ENCODE results near the gene LMTK2.

DNA sequence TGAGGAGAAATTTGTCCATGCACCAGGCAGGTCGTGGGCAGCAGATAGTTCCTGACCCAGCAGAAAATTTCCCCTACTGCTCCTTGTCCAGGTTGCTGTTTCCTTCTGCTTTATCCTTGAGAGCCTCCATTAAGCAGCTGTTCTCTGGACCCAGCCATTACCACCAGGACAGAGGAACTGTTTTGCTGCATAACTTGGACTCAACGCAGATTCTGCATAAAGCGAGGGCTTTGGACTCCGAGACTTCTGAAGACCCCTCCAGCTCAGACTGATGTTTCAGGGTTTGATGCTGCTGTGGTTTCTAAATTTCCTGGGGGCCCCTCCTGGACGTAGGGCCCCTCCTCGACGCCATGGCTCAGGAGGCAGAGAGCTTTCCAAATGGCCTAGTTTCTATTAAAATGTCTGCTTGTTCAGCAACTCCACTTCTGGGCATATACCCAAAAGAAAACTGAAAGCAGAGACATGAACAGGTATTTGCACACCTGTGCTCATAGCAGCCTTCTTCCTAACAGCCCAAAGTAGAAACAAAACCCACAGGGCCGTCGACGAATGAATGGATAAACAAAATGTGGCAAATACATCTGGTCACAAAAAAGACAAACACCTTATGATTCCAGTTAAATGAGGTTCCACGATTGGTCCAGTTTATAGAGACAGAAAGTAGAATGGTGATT, 28.3 kb upstream of the LMTK2 start:
- TF ChIP-seq, protein P1, sequence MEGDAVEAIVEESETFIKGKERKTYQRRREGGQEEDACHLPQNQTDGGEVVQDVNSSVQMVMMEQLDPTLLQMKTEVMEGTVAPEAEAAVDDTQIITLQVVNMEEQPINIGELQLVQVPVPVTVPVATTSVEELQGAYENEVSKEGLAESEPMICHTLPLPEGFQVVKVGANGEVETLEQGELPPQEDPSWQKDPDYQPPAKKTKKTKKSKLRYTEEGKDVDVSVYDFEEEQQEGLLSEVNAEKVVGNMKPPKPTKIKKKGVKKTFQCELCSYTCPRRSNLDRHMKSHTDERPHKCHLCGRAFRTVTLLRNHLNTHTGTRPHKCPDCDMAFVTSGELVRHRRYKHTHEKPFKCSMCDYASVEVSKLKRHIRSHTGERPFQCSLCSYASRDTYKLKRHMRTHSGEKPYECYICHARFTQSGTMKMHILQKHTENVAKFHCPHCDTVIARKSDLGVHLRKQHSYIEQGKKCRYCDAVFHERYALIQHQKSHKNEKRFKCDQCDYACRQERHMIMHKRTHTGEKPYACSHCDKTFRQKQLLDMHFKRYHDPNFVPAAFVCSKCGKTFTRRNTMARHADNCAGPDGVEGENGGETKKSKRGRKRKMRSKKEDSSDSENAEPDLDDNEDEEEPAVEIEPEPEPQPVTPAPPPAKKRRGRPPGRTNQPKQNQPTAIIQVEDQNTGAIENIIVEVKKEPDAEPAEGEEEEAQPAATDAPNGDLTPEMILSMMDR (conservative IDR thresholded peaks at IDR 0.05) = no peak
- TF ChIP-seq ZFX (IDR thresholded peaks at IDR 0.05) = no peak

Measured in C4-2B (cell line).